ENCODE measurements around the gene RAB7A.

DNA sequence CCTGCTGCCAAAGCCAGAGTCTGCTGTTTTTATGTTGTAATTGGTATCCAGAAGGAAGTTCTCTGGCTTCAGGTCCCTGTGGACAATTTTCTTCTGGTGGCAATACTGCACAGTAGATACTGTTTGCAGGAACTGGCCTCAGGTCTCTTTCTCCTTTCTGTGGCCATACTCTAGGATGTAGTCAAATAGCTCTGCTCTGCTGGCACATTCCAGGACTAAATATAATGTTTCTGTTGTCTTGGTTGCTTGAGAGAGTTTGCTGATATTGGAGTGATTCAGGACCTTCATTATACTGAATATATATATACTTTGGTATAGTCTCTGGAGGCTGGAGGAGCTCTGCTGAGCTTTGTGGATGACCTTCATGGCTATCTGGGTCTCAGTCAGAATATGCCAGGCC is 23.1 kb downstream of the RAB7A start:
- TF ChIP-seq, protein P1, sequence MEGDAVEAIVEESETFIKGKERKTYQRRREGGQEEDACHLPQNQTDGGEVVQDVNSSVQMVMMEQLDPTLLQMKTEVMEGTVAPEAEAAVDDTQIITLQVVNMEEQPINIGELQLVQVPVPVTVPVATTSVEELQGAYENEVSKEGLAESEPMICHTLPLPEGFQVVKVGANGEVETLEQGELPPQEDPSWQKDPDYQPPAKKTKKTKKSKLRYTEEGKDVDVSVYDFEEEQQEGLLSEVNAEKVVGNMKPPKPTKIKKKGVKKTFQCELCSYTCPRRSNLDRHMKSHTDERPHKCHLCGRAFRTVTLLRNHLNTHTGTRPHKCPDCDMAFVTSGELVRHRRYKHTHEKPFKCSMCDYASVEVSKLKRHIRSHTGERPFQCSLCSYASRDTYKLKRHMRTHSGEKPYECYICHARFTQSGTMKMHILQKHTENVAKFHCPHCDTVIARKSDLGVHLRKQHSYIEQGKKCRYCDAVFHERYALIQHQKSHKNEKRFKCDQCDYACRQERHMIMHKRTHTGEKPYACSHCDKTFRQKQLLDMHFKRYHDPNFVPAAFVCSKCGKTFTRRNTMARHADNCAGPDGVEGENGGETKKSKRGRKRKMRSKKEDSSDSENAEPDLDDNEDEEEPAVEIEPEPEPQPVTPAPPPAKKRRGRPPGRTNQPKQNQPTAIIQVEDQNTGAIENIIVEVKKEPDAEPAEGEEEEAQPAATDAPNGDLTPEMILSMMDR (IDR thresholded peaks at IDR 0.05; ENCODE audit: insufficient read depth, low read length, poor library complexity, severe bottlenecking): no peak
- no peak for TF ChIP-seq EZH2phosphoT487 (conservative IDR thresholded peaks at IDR 0.05; ENCODE audit: low read length)

Measured in SU-DHL-6 (cell line).